CD4-positive, CD25-positive, alpha-beta regulatory T cell (primary cell): ENCODE data around the gene ZNF775. TPM values are rescaled to one million over a fixed set of nuclear protein-coding genes. Genes with fewer than 3 reads are reported as not detected.

ENCODE experiments used
- ATAC-seq, 2 donors: fragments of 150-1000 bp; cut with Tn5 transposase; one replicate each; pipeline ENCODE4 v1.10.0; 2021; ENCODE audit warnings: low read depth in 2 of 2, moderate number of reproducible peaks in 2 of 2, moderate library complexity in 1 of 2
- DNase-seq, 3 donors: peaks; one replicate each; pipeline versions ENCODE4 v3.0.0 to v3.0.0-alpha.2; 2012 to 2022; ENCODE audit warnings: mixed read lengths in 1 of 3
- H3K27ac ChIP-seq: one replicate; pipeline ENCODE4 v1.7.0; 2013; ENCODE audit warnings: mild to moderate bottlenecking, low read length; ENCODE audit not compliant: insufficient read depth, poor library complexity, severe bottlenecking
- H3K27me3 ChIP-seq: one replicate; pipeline ENCODE4 v1.7.0; 2013; ENCODE audit warnings: low read length; ENCODE audit not compliant: control insufficient read depth, insufficient read depth
- H3K36me3 ChIP-seq: one replicate; pipeline ENCODE4 v1.7.0; 2013; ENCODE audit warnings: mild to moderate bottlenecking, low read length, moderate library complexity; ENCODE audit not compliant: control insufficient read depth, insufficient read depth
- H3K4me1 ChIP-seq: 2 replicates; pipeline ENCODE4 v1.7.0; 2013; ENCODE audit warnings: mild to moderate bottlenecking, low read length; ENCODE audit not compliant: insufficient read depth, control insufficient read depth, poor library complexity, severe bottlenecking
- H3K4me3 ChIP-seq: one replicate; pipeline ENCODE4 v1.7.0; 2013; ENCODE audit warnings: low read depth, mild to moderate bottlenecking, low read length, moderate library complexity
- H3K9me3 ChIP-seq, 2 experiments: 1 replicate in 1 of 2; 2 replicates in 1 of 2; pipeline ENCODE4 v1.7.0; 2013; ENCODE audit warnings: low read length in 2 of 2, mild to moderate bottlenecking in 1 of 2, moderate library complexity in 1 of 2; ENCODE audit not compliant: control insufficient read depth in 2 of 2
- H3K27ac Mint-ChIP-seq, 3 donors: one replicate each; pipeline ENCODE4 v1.8.0; 2020 to 2022; ENCODE audit warnings: mild to moderate bottlenecking in 3 of 3, mixed read lengths in 3 of 3, moderate library complexity in 2 of 3
- H3K27me3 Mint-ChIP-seq: one replicate; pipeline ENCODE4 v1.8.0; 2022; ENCODE audit warnings: mild to moderate bottlenecking, mixed read lengths
- H3K36me3 Mint-ChIP-seq: one replicate; pipeline ENCODE4 v1.8.0; 2020; ENCODE audit warnings: mixed read lengths
- H3K4me1 Mint-ChIP-seq, 4 donors: one replicate each; pipeline ENCODE4 v1.8.0; 2020 to 2022; ENCODE audit warnings: mixed read lengths in 4 of 4, mild to moderate bottlenecking in 1 of 4
- H3K4me3 Mint-ChIP-seq, 4 donors: one replicate each; pipeline ENCODE4 v1.8.0; 2020 to 2022; ENCODE audit warnings: mild to moderate bottlenecking in 4 of 4, mixed read lengths in 4 of 4, moderate library complexity in 3 of 4
- H3K9me3 Mint-ChIP-seq, 7 donors: one replicate each; pipeline ENCODE4 v1.8.0; 2020 to 2022; ENCODE audit warnings: mixed read lengths in 7 of 7, mild to moderate bottlenecking in 3 of 7, moderate library complexity in 2 of 7
- polyA plus RNA-seq, 4 donors: library from polyadenylated mRNA; unstranded; fragments of 300-500 nt; fragmentation: Illumina TruSeq; gene quantifications; one replicate each; pipeline ENCODE4 v1.2.3, GENCODE V29; 2021
- total RNA-seq: library from RNA; stranded (reverse); gene quantifications from one replicate; pipeline ENCODE4 v1.2.3, GENCODE V29; 2022

ZNF775 gene
- total and polyA plus RNA-seq, 5 donors from 2014 or later, result 2.2 to 7.6 (median 2.9) TPM

GRCh38 chr7:150406312-150406566, 27.1 kb downstream of the ZNF775 start:
- no peaks in the 10 kb centered on the region for H3K27me3 ChIP-seq
- H3K27me3 Mint-ChIP-seq, result peaks cover 9% of the 10 kb centered on the region
- H3K4me1 ChIP-seq, result peaks cover 33% of the 10 kb centered on the region
- DNase-seq, result peak in 2 of 3 donors; percentile 10 to 50
- H3K4me3 Mint-ChIP-seq, result peak overlapping the region; percentile 72 to 99 (median 94)
- H3K9me3 Mint-ChIP-seq, result peaks cover 0 to 1% (median 0%) of the 10 kb centered on the region in 7 donors
- H3K27ac ChIP-seq, result peak overlapping the region; percentile 84
- H3K27ac Mint-ChIP-seq, result peak overlapping the region; percentile 91 to 99 (median 96)
- H3K9me3 ChIP-seq, result no peaks in the 10 kb centered on the region
- H3K36me3 Mint-ChIP-seq, result peaks cover 17% of the 10 kb centered on the region
- peak overlapping the region; percentile 82 for H3K4me3 ChIP-seq
- peaks cover 20% of the 10 kb centered on the region for H3K36me3 ChIP-seq
- peak in 1 of 2 donors; percentile 15 for ATAC-seq
- peaks cover 0 to 49% (median 30%) of the 10 kb centered on the region in 4 donors for H3K4me1 Mint-ChIP-seq

GRCh38 chr7:150406567-150407421, 27.7 kb downstream of the ZNF775 start:
- H3K36me3 Mint-ChIP-seq, result peaks cover 22% of the 10 kb centered on the region
- peaks cover 9% of the 10 kb centered on the region for H3K27me3 Mint-ChIP-seq
- Histone ChIP-seq H3K27ac (peak overlapping the region; percentile 84), H3K36me3 (peaks cover 20% of the 10 kb centered on the region), H3K27me3 (no peaks in the 10 kb centered on the region), H3K9me3 (no peaks in the 10 kb centered on the region), H3K4me3 (peak overlapping the region; percentile 82), H3K4me1 (peaks cover 33% of the 10 kb centered on the region)
- peaks cover 0 to 1% (median 0%) of the 10 kb centered on the region in 7 donors for H3K9me3 Mint-ChIP-seq
- peak overlapping the region; percentile 72 to 99 (median 94) for H3K4me3 Mint-ChIP-seq
- DNase-seq (peak in 2 of 3 donors; percentile 48 to 85), ATAC-seq (peak; percentile 38 to 44)
- peaks cover 0 to 49% (median 30%) of the 10 kb centered on the region in 4 donors for H3K4me1 Mint-ChIP-seq
- H3K27ac Mint-ChIP-seq, result peak overlapping the region; percentile 91 to 99 (median 96)

- Mint-ChIP-seq H3K36me3 (peaks cover 23% of the 10 kb centered on the region), H3K4me1 (peaks cover 0 to 44% (median 29%) of the 10 kb centered on the region in 4 donors), H3K4me3 (no peak overlapping the region), H3K27me3 (peaks cover 9% of the 10 kb centered on the region), H3K27ac (peak overlapping the region in 1 of 3 donors; percentile 43), H3K9me3 (peaks cover 0 to 1% (median 0%) of the 10 kb centered on the region in 7 donors)
- Histone ChIP-seq H3K4me3 (no peak overlapping the region), H3K9me3 (no peaks in the 10 kb centered on the region), H3K27me3 (no peaks in the 10 kb centered on the region), H3K4me1 (peaks cover 33% of the 10 kb centered on the region), H3K36me3 (peaks cover 20% of the 10 kb centered on the region), H3K27ac (peak overlapping the region; percentile 84)
- DNase-seq (no peak), ATAC-seq (no peak)
Measured at GRCh38 chr7:150407588-150408392, 28.7 kb downstream of the ZNF775 start.

GRCh38 chr7:150408393-150409299, 29.5 kb downstream of the ZNF775 start:
- Mint-ChIP-seq H3K27ac (peak overlapping the region; percentile 82 to 93 (median 90)), H3K36me3 (peaks cover 23% of the 10 kb centered on the region), H3K4me3 (peak overlapping the region; percentile 35 to 85 (median 64)), H3K4me1 (peaks cover 0 to 38% (median 26%) of the 10 kb centered on the region in 4 donors), H3K27me3 (peaks cover 9% of the 10 kb centered on the region), H3K9me3 (peaks cover 0 to 2% (median 0%) of the 10 kb centered on the region in 7 donors)
- peaks cover 32% of the 10 kb centered on the region for H3K4me1 ChIP-seq
- H3K9me3 ChIP-seq, result no peaks in the 10 kb centered on the region
- no peaks in the 10 kb centered on the region for H3K27me3 ChIP-seq
- H3K36me3 ChIP-seq, result peaks cover 20% of the 10 kb centered on the region
- H3K27ac ChIP-seq, result peak overlapping the region; percentile 23
- peak in 1 of 2 donors; percentile 6 for ATAC-seq
- DNase-seq, result no peak
- H3K4me3 ChIP-seq, result no peak overlapping the region

- Mint-ChIP-seq H3K4me3 (peak overlapping the region in 3 of 4 donors; percentile 35 to 85 (median 50)), H3K4me1 (peaks cover 0 to 32% (median 19%) of the 10 kb centered on the region in 4 donors), H3K27ac (peak overlapping the region in 2 of 3 donors; percentile 82 to 90), H3K9me3 (peaks cover 0 to 2% (median 0%) of the 10 kb centered on the region in 7 donors), H3K36me3 (peaks cover 23% of the 10 kb centered on the region), H3K27me3 (peaks cover 9% of the 10 kb centered on the region)
- Histone ChIP-seq H3K9me3 (no peaks in the 10 kb centered on the region), H3K27me3 (no peaks in the 10 kb centered on the region), H3K4me1 (peaks cover 23% of the 10 kb centered on the region), H3K36me3 (peaks cover 20% of the 10 kb centered on the region), H3K27ac (peak overlapping the region; percentile 23), H3K4me3 (no peak overlapping the region)
- no peak for ATAC-seq
- DNase-seq, result no peak
Measured at GRCh38 chr7:150409300-150410030, 30.3 kb downstream of the ZNF775 start.

- peaks cover 23% of the 10 kb centered on the region for H3K36me3 Mint-ChIP-seq
- Histone ChIP-seq H3K27me3 (no peaks in the 10 kb centered on the region), H3K4me3 (no peak overlapping the region), H3K4me1 (peaks cover 18% of the 10 kb centered on the region), H3K36me3 (peaks cover 20% of the 10 kb centered on the region), H3K9me3 (no peaks in the 10 kb centered on the region), H3K27ac (no peak overlapping the region)
- peak overlapping the region in 2 of 3 donors; percentile 53 to 65 for H3K27ac Mint-ChIP-seq
- ATAC-seq, result no peak
- H3K4me1 Mint-ChIP-seq, result peaks cover 0 to 32% (median 17%) of the 10 kb centered on the region in 4 donors
- peaks cover 9% of the 10 kb centered on the region for H3K27me3 Mint-ChIP-seq
- no peak overlapping the region for H3K4me3 Mint-ChIP-seq
- H3K9me3 Mint-ChIP-seq, result peaks cover 0 to 2% (median 0%) of the 10 kb centered on the region in 7 donors
- DNase-seq, result no peak
Measured at GRCh38 chr7:150410131-150410530, 31.0 kb downstream of the ZNF775 start.
